ENCODE data around the gene TAF5L. TPM values are rescaled to one million over a fixed set of nuclear protein-coding genes. Genes with fewer than 3 reads are reported as not detected.

The TAF5L gene
- total RNA-seq, 1 donor from 2014 or later = 21.7 TPM

- peaks cover 14% of the 10 kb centered on the region for H3K4me1 ChIP-seq
- DNase-seq (no peak), ATAC-seq (no peak)
Measured at GRCh38 chr1:229631148-229631547, 5.2 kb upstream of the TAF5L start.

GRCh38 chr1:229629261-229629660, 3.3 kb upstream of the TAF5L start:
- Histone ChIP-seq H3K4me1 (peaks cover 22% of the 10 kb centered on the region), H3K36me3 (peaks cover 1% of the 10 kb centered on the region), H3K27ac (no peak overlapping the region), H3K4me3 (no peak overlapping the region), H3K9me3 (no peaks in the 10 kb centered on the region), H3K27me3 (ENCODE audit: low read depth) (no peaks in the 10 kb centered on the region)
- no peak for DNase-seq
- intact Hi-C loops (cut with DNase I) = no loop called here
- no peak for TF ChIP-seq CTCF (IDR thresholded peaks at IDR 0.05)
- no peak for ATAC-seq

More at GRCh38 chr1:229631148-229631547, 5.2 kb upstream of the TAF5L start:
- TF ChIP-seq CTCF (IDR thresholded peaks at IDR 0.05) = no peak
- intact Hi-C loops (cut with DNase I) = no loop called here
- no peaks in the 10 kb centered on the region for H3K27me3 ChIP-seq (ENCODE audit: low read depth)
- no peak overlapping the region for H3K27ac ChIP-seq
- no peaks in the 10 kb centered on the region for H3K9me3 ChIP-seq
- no peak overlapping the region for H3K4me3 ChIP-seq
- H3K36me3 ChIP-seq = peaks cover 20% of the 10 kb centered on the region

GRCh38 chr1:229627003-229627402, 1.1 kb upstream of the TAF5L start:
- ATAC-seq (no peak), DNase-seq (no peak)
- Histone ChIP-seq H3K36me3 (no peaks in the 10 kb centered on the region), H3K27ac (no peak overlapping the region), H3K9me3 (no peaks in the 10 kb centered on the region), H3K4me3 (peak overlapping the region; percentile 97), H3K27me3 (ENCODE audit: low read depth) (no peaks in the 10 kb centered on the region), H3K4me1 (peaks cover 35% of the 10 kb centered on the region)
- TF ChIP-seq CTCF (IDR thresholded peaks at IDR 0.05) = no peak
- intact Hi-C loops (cut with DNase I) = no loop called here

- peak; percentile 79 for DNase-seq
- H3K4me1 ChIP-seq = peaks cover 35% of the 10 kb centered on the region
- intact Hi-C loops (cut with DNase I) = no loop called here
- peak; percentile 77 to 78 for ATAC-seq
- no peaks in the 10 kb centered on the region for H3K9me3 ChIP-seq
- peak overlapping the region; percentile 97 for H3K4me3 ChIP-seq
- peak overlapping the region; percentile 86 for H3K27ac ChIP-seq
- TF ChIP-seq CTCF (IDR thresholded peaks at IDR 0.05) = no peak
- H3K27me3 ChIP-seq (ENCODE audit: low read depth) = no peaks in the 10 kb centered on the region
- H3K36me3 ChIP-seq = no peaks in the 10 kb centered on the region
Measured at GRCh38 chr1:229625071-229625914, 629 bp downstream of the TAF5L start.

GRCh38 chr1:229624521-229625070, 1.3 kb downstream of the TAF5L start:
- H3K4me3 ChIP-seq = peak overlapping the region; percentile 97
- H3K4me1 ChIP-seq = peaks cover 35% of the 10 kb centered on the region
- DNase-seq (no peak), ATAC-seq (no peak)
- no peaks in the 10 kb centered on the region for H3K27me3 ChIP-seq (ENCODE audit: low read depth)
- intact Hi-C loops (cut with DNase I) = no loop called here
- H3K36me3 ChIP-seq = no peaks in the 10 kb centered on the region
- no peak for TF ChIP-seq CTCF (IDR thresholded peaks at IDR 0.05)
- H3K9me3 ChIP-seq = no peaks in the 10 kb centered on the region
- peak overlapping the region; percentile 69 for H3K27ac ChIP-seq
